ENCODE results near the gene NOVA2.

GRCh38 chr19:45990113-45990728 lies 16.6 kb upstream of the NOVA2 start:
- no peak for TF ChIP-seq EZH2 (IDR thresholded peaks at IDR 0.05; ENCODE audit: borderline replicate concordance, low read depth, low read length, severe bottlenecking)
- TF ChIP-seq, protein P1, sequence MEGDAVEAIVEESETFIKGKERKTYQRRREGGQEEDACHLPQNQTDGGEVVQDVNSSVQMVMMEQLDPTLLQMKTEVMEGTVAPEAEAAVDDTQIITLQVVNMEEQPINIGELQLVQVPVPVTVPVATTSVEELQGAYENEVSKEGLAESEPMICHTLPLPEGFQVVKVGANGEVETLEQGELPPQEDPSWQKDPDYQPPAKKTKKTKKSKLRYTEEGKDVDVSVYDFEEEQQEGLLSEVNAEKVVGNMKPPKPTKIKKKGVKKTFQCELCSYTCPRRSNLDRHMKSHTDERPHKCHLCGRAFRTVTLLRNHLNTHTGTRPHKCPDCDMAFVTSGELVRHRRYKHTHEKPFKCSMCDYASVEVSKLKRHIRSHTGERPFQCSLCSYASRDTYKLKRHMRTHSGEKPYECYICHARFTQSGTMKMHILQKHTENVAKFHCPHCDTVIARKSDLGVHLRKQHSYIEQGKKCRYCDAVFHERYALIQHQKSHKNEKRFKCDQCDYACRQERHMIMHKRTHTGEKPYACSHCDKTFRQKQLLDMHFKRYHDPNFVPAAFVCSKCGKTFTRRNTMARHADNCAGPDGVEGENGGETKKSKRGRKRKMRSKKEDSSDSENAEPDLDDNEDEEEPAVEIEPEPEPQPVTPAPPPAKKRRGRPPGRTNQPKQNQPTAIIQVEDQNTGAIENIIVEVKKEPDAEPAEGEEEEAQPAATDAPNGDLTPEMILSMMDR (IDR thresholded peaks at IDR 0.05; ENCODE audit: borderline replicate concordance, extremely low read depth, low read length, poor library complexity, severe bottlenecking) = no peak

Data from DND-41 (cell line).